Subcutaneous adipose tissue (tissue), 4 donors: ENCODE measurements around the gene AIRE. TPM values are rescaled to one million over a fixed set of nuclear protein-coding genes. Genes with fewer than 3 reads are reported as not detected.

ENCODE experiments used
- total RNA-seq, 4 donors: library from RNA; depleted of rRNA; stranded (reverse); fragments of >200 nt; gene quantifications; one replicate each; pipeline ENCODE4 v1.1.0, GENCODE V29; 2016
- TF ChIP-seq, protein P1 (sequence below): fragments of 450-650 bp; IDR thresholded peaks from one replicate; pipeline ENCODE4 v1.5.1; 2016; ENCODE audit warnings: low read depth, mild to moderate bottlenecking, control low read depth, antibody characterized with exemption, moderate library complexity

AIRE gene
- total RNA-seq, 4 donors from 2014 or later: not detected

- TF ChIP-seq, protein P1, sequence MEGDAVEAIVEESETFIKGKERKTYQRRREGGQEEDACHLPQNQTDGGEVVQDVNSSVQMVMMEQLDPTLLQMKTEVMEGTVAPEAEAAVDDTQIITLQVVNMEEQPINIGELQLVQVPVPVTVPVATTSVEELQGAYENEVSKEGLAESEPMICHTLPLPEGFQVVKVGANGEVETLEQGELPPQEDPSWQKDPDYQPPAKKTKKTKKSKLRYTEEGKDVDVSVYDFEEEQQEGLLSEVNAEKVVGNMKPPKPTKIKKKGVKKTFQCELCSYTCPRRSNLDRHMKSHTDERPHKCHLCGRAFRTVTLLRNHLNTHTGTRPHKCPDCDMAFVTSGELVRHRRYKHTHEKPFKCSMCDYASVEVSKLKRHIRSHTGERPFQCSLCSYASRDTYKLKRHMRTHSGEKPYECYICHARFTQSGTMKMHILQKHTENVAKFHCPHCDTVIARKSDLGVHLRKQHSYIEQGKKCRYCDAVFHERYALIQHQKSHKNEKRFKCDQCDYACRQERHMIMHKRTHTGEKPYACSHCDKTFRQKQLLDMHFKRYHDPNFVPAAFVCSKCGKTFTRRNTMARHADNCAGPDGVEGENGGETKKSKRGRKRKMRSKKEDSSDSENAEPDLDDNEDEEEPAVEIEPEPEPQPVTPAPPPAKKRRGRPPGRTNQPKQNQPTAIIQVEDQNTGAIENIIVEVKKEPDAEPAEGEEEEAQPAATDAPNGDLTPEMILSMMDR: no peak
Observed at GRCh38 chr21:44293551-44294231, 8.0 kb downstream of the AIRE start.

- TF ChIP-seq, protein P1: no peak
Observed at GRCh38 chr21:44294391-44295162, 8.9 kb downstream of the AIRE start.

- TF ChIP-seq, protein P1: no peak
Observed at GRCh38 chr21:44295163-44295573, 9.5 kb downstream of the AIRE start.

GRCh38 chr21:44295646-44296045, 10.0 kb downstream of the AIRE start:
- TF ChIP-seq, protein P1: no peak

- TF ChIP-seq, protein P1: no peak
Observed at GRCh38 chr21:44296103-44296519, 10.4 kb downstream of the AIRE start.

GRCh38 chr21:44296916-44297315, 11.2 kb downstream of the AIRE start:
- TF ChIP-seq, protein P1: no peak

DNA sequence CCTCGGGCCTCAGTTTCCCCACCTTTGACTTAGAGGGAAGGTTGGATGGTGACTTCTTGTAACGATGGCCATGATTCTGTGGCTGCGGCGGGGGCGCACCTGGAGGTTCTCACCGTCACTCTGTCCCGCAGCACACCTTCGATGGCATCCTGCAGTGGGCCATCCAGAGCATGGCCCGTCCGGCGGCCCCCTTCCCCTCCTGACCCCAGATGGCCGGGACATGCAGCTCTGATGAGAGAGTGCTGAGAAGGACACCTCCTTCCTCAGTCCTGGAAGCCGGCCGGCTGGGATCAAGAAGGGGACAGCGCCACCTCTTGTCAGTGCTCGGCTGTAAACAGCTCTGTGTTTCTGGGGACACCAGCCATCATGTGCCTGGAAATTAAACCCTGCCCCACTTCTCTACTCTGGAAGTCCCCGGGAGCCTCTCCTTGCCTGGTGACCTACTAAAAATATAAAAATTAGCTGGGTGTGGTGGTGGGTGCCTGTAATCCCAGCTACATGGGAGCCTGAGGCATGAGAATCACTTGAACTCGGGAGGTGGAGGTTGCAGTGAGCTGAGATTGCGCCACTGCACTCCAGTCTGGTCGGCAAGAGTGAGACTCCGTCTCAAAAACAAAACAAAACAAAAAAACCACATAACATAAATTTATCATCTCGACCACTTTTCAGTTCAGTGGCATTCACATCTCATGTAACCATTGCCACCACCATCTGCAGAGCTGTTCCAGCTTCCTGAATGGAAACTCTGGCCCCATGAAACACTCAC, 12.0 kb downstream of the AIRE start:
- TF ChIP-seq, protein P1: no peak
